Measurements from ENCODE around the gene KCNMA1. TPM values are rescaled to one million over a fixed set of nuclear protein-coding genes. Genes with fewer than 3 reads are reported as not detected.

Gene KCNMA1
- total RNA-seq, 2 donors from 2014 or later = 29.1 to 37.9 TPM

GRCh38 chr10:77512219-77512578 lies 125.4 kb downstream of the KCNMA1 start:
- no peaks in the 10 kb centered on the region for H3K27me3 ChIP-seq (replicated peaks; ENCODE audit: insufficient read depth)
- no peak for DNase-seq (ENCODE audit: low spot score)
- peaks cover 3% of the 10 kb centered on the region for H3K4me1 ChIP-seq (replicated peaks)
- 91% methylated on average over 1 of the region's 1 CpG for WGBS
- no peak overlapping the region for H3K27ac ChIP-seq
- no peaks in the 10 kb centered on the region for H3K36me3 ChIP-seq
- no peak for TF ChIP-seq CTCF (IDR thresholded peaks at IDR 0.05)
- intact Hi-C loops (cut with DNase I) = no loop called here
- no peak overlapping the region for H3K4me3 ChIP-seq
- H3K9me3 ChIP-seq = no peaks in the 10 kb centered on the region

DNA sequence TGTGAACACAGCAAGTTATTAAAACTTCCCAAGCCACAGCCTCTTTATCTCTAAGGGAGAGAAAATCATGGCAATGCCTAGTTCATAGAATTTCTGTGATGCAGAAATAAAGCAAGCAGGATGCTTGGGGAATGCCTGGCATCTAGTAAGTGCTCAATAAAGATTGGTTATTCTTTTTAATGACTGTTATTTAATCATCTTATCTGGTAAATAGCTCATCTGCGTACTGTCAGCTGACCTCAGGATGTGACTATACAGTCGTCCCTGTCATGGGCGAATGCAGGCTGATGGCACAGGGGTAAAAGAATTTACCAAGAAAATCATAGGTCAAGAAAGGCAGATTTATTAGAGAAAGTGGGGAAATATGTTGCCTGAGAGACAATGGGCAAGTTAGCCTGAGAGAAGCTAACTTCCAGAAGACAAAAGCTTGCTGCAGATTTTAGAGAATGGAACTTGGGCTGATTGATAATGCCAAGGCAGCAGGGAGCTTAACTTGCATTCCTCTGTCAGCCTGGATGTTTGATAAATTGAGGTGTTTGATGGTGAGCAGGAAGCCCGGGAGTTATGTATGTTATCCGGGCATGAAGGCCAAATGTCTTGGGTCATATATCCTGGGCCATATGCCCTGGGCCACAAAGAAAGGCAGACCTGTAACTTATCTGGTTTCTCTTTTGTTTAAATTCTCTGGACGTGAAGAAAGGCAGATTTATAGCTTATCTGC lies 126.0 kb downstream of the KCNMA1 start:
- H3K4me3 ChIP-seq = no peak overlapping the region
- no peak overlapping the region for H3K27ac ChIP-seq
- no peaks in the 10 kb centered on the region for H3K9me3 ChIP-seq
- peaks cover 3% of the 10 kb centered on the region for H3K4me1 ChIP-seq (replicated peaks)
- TF ChIP-seq POLR2A (IDR thresholded peaks at IDR 0.05) (no peak), POLR2AphosphoS5 (IDR thresholded peaks at IDR 0.05) (no peak), CTCF (IDR thresholded peaks at IDR 0.05) (no peak)
- H3K36me3 ChIP-seq = no peaks in the 10 kb centered on the region
- WGBS = 60% methylated on average over 6 of the region's 6 CpGs
- H3K27me3 ChIP-seq (replicated peaks; ENCODE audit: insufficient read depth) = no peaks in the 10 kb centered on the region
- intact Hi-C loops (cut with DNase I) = no loop called here
- no peak for DNase-seq (ENCODE audit: low spot score)

GRCh38 chr10:77510695-77511094 lies 126.9 kb downstream of the KCNMA1 start:
- 78% methylated on average over 7 of the region's 7 CpGs for WGBS
- TF ChIP-seq POLR2A (IDR thresholded peaks at IDR 0.05) (no peak), CTCF (IDR thresholded peaks at IDR 0.05) (no peak), POLR2AphosphoS5 (IDR thresholded peaks at IDR 0.05) (no peak)
- peaks cover 3% of the 10 kb centered on the region for H3K4me1 ChIP-seq (replicated peaks)
- no peaks in the 10 kb centered on the region for H3K27me3 ChIP-seq (replicated peaks; ENCODE audit: insufficient read depth)
- H3K9me3 ChIP-seq = no peaks in the 10 kb centered on the region
- DNase-seq (ENCODE audit: low spot score) = no peak
- H3K36me3 ChIP-seq = no peaks in the 10 kb centered on the region
- intact Hi-C loops (cut with DNase I) = no loop called here
- H3K27ac ChIP-seq = no peak overlapping the region
- no peak overlapping the region for H3K4me3 ChIP-seq

DNA sequence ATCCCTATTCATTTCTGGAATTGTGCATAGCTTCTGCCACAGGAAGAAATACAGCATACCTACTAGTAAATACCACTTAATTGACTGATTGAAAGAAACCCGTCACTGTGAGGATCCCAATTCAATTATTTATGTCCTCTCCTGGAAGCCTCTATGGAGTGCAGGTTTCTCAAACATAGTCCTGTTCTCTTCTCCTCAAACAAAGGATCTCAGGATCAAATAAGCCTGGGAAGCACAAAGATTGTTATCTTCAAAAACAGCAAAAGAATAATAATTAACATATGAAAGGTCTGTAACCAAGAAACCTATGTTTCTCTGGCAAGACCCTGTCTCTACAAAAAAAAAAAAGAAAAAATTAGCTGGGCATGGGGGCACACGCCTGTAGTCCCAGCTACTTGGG lies 127.3 kb downstream of the KCNMA1 start:
- Histone ChIP-seq H3K27me3 (replicated peaks; ENCODE audit: insufficient read depth) (no peaks in the 10 kb centered on the region), H3K9me3 (no peaks in the 10 kb centered on the region), H3K27ac (no peak overlapping the region), H3K4me3 (no peak overlapping the region), H3K4me1 (replicated peaks) (peaks cover 3% of the 10 kb centered on the region), H3K36me3 (no peaks in the 10 kb centered on the region)
- TF ChIP-seq CTCF (IDR thresholded peaks at IDR 0.05) (no peak), POLR2AphosphoS5 (IDR thresholded peaks at IDR 0.05) (no peak), POLR2A (IDR thresholded peaks at IDR 0.05) (no peak)
- WGBS = 75% methylated on average over 2 of the region's 2 CpGs
- no peak for DNase-seq (ENCODE audit: low spot score)
- intact Hi-C loops (cut with DNase I) = no loop called here

- DNase-seq (ENCODE audit: low spot score) = no peak
- no peak overlapping the region for H3K4me3 ChIP-seq
- 92% methylated on average over 6 of the region's 6 CpGs for WGBS
- no peak overlapping the region for H3K27ac ChIP-seq
- H3K36me3 ChIP-seq = no peaks in the 10 kb centered on the region
- no peaks in the 10 kb centered on the region for H3K27me3 ChIP-seq (replicated peaks; ENCODE audit: insufficient read depth)
- TF ChIP-seq POLR2A (IDR thresholded peaks at IDR 0.05) (no peak), CTCF (IDR thresholded peaks at IDR 0.05) (no peak), POLR2AphosphoS5 (IDR thresholded peaks at IDR 0.05) (no peak)
- no peaks in the 10 kb centered on the region for H3K9me3 ChIP-seq
- H3K4me1 ChIP-seq (replicated peaks) = peaks cover 3% of the 10 kb centered on the region
- intact Hi-C loops (cut with DNase I) = no loop called here
Measured at GRCh38 chr10:77509391-77509790, 128.2 kb downstream of the KCNMA1 start.
